ENCODE measurements around the gene NT5DC2.

DNA sequence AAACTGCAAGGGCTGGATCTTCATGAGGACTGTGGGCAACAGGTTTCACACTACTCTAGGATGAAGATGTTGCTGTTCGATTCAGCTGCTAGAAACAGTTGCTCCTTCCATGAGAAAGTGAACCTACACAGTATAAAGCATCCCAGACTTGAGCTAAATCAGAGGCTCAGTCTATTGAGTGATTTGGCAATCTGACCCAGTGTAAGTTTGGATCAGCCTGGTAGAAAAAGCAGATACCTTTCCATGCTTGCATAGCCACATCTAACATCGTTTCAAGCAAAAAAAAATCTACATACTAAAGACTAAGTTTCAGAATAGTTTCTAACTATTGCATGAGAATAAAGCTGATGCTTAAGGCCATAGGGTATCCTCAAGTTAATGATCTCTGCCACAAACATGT is 7.4 kb upstream of the NT5DC2 start:
- TF ChIP-seq, protein P1, sequence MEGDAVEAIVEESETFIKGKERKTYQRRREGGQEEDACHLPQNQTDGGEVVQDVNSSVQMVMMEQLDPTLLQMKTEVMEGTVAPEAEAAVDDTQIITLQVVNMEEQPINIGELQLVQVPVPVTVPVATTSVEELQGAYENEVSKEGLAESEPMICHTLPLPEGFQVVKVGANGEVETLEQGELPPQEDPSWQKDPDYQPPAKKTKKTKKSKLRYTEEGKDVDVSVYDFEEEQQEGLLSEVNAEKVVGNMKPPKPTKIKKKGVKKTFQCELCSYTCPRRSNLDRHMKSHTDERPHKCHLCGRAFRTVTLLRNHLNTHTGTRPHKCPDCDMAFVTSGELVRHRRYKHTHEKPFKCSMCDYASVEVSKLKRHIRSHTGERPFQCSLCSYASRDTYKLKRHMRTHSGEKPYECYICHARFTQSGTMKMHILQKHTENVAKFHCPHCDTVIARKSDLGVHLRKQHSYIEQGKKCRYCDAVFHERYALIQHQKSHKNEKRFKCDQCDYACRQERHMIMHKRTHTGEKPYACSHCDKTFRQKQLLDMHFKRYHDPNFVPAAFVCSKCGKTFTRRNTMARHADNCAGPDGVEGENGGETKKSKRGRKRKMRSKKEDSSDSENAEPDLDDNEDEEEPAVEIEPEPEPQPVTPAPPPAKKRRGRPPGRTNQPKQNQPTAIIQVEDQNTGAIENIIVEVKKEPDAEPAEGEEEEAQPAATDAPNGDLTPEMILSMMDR (IDR thresholded peaks at IDR 0.05), result no peak
- no peak for TF ChIP-seq POLR2A (IDR thresholded peaks at IDR 0.05)
